GM18951 (cell line): ENCODE data around the gene TRAF7.

Source experiments
- POLR2A ChIP-seq: IDR thresholded peaks from 4 replicates; pipeline ENCODE4 v1.6.1; 2011; ENCODE audit warnings: mild to moderate bottlenecking; ENCODE audit not compliant: insufficient read length, insufficient read depth; ENCODE audit errors: extremely low read depth
- in situ Hi-C: fragments of 300-500 bp; cut with MboI; formaldehyde crosslinking; loops from one replicate; pipeline ENCODE4 v1.12.0; 2022; ENCODE audit warnings: low sequenced_read_pairs, mixed read lengths, inconsistent platforms; ENCODE audit not compliant: unreplicated experiment

The TRAF7 gene

DNA sequence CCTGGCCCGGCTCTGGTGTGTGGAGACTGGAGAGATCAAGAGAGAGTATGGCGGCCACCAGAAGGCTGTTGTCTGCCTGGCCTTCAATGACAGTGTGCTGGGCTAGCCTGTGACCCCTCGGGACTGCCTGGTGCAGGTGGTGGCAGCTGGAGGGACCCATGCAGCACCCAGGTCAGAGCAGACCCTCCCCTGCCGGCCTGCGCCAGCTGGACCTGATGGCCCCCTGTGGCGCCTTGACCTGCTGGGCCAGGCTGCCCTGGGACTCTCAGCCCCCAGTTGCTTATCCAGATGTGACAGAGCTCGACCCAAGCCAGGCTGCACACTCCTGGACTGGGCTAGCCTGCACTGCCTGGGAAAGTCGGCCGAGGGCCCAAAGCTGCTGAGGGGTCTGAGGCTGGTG, 53.2 kb downstream of the TRAF7 start:
- no peak for TF ChIP-seq POLR2A
- in situ Hi-C loops, result no loop called here

DNA sequence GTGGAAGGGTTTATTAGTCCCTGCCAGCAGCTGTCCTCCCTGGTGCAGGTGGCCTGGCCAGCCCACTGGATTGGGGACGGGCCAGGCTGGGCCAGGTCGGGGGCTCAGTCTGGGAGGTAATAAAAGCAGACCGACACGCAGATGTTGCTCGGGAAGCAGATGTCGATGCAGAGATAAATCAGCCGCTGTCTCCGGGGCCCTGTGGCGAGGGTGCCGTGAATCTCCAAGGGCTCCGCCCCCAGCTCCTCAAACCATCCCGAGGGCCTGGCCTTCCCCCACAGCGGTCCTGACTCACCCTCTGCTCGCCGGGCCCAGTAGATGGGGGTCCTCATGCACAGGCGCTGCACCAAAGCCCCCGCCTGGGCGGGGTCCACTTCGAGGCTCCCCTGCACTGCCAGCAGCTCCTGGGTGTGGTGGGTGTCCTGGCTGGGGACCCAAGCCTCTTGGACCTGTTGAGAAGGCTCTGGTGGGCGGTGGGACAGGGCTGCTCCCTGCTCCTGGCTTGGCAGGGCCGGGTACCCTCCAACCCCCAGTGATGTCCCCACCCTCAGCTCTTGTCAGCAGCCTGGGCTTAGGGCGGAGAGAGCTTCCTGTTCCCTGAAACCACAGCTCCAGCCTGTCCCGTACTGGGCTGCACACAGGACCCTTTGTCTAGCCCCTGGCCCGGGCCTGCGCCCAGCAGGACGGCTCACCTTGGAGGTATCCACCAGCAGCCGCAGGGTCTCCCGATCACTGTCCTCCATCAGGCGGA, 53.9 kb downstream of the TRAF7 start:
- in situ Hi-C loops, result no loop called here
- TF ChIP-seq POLR2A, result no peak

DNA sequence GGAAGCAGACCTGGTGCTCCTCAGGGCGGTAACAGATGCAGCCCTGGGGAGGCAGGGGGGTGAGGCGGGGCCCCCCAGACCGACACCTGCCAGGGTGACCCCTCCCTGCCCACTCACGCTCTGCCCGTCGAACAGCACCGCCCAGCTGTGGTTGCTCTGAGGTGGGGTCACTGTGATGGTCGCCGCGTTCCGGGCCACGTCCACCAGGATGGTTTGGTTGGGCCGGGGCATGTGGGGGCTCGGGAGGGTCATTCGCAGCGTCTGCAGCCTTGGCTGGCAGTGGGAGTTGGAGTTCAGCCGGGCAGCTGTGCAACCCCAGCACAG, 54.4 kb downstream of the TRAF7 start:
- no peak for TF ChIP-seq POLR2A
- in situ Hi-C loops, result no loop called here

DNA sequence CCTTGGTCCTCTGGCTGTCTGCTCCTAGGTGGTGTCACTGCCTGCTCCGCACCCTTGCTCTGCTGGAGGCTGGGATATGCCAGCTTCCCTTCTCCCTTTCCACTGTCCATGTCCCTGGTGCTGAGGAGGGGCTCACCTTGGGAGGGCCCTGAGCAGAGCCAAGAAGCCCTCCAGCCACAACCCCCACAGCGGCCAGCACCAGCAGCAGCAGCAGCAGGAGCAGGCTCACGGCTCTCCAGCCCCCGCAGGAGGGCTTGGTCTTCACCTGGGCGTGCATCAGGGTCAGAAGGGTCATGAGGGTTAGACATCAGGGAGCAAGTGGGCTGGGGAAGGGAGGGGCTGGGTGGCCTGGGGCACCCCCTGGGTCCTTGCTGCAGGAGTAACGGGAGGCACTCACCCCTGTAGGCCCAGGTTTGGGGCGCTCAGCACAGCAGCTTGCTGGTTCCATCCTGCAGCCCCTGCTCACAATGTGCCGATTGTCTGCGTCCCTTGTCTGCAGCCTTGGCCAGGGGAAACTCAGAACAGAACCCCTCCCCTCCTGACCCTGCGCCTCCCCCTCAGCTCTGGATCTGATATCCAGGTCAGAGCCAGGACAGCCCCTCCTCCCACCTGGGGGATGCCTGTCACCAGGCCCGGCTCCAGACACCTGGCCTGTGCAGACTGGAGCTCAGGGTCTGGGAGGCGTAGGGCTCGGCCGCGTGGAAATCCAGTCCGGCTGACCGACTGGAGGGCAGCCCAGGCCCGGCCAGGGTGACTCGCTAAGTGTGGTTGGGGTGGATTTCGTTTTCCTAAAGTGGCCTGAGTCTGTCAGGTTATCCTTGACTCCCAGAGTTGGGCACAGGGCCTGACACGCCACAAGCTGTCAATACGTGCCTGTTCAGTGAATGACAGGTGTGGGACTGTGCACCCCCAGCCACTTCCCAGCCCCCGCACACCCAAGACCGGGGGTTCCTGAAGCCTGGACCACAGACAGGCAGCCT, 55.1 kb downstream of the TRAF7 start, which contains the start of gene BRICD5:
Gene BRICD5, minus strand, starts transcription at position 478 of the 980 bp plus-strand sequence. Its CDS starts 30 bp downstream, at position 448.
- in situ Hi-C loops, result no loop called here
- TF ChIP-seq POLR2A, result no peak

DNA sequence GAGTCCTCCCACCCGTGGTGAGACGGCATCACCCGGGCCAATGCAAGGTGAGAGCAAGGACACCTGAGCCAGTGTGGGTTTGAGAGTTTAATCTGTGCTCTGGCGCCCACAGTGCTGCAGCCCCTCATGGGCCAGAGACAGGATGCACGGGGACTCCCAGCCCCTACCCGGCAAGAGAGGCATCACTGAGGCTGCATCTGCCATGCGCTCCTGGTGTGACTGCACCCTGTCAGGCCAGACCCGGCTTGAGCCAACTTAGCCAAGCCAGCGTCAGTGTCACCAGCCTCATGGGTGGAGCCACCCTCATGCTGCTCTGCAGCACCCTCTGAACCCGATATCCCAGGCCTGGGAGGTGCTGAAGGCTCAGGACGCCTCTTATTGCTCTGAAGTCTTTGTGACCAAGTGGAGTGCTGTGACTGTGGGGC, 56.4 kb downstream of the TRAF7 start:
- no peak for TF ChIP-seq POLR2A
- in situ Hi-C loops, result no loop called here

DNA sequence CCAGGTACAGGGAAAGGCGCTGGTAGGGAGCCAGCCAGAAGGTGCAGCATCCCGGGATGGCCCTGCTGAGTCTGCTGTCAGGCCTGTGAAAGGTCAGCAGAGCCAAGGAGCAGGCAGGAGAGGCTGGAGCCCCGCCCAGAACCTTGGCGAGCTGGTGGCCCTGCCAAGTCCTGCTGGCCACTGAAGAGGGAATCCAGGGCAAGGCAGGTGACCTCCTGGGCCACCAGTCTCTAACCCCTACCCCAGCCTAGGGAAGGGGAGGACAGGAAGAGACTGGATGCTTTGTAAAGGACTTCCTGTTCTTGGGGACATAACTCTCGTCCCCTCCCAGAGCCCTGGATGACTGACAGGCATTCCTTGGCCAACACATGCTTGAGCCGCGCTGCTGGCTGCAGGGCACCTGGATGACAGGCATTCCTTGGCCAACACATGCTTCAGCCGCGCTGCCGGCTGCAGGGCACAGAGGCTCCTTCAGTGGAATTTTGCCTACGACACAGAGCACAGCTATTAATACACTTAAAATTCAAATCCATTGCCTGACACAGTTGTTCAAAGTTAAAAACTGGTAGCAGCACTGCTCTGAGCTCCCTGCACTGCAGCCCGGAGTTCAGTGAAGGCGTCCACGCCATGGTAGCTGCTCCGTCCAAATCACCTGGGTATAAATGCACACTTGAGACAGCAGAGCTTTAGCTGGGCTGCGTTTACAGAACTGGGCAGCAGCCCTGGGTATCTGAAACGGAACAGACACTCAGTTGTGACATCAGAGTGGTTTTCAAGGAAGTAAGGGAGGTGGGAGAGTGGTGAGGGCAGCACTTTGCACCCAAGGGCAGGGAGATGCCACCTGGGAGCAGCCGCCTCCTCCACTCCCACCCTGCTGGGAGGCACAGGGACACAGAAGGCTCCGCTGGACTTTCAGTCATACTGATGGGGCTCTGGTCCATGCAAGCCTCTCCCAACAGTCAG, 57.1 kb downstream of the TRAF7 start:
- no peak for TF ChIP-seq POLR2A
- in situ Hi-C loops, result no loop called here

DNA sequence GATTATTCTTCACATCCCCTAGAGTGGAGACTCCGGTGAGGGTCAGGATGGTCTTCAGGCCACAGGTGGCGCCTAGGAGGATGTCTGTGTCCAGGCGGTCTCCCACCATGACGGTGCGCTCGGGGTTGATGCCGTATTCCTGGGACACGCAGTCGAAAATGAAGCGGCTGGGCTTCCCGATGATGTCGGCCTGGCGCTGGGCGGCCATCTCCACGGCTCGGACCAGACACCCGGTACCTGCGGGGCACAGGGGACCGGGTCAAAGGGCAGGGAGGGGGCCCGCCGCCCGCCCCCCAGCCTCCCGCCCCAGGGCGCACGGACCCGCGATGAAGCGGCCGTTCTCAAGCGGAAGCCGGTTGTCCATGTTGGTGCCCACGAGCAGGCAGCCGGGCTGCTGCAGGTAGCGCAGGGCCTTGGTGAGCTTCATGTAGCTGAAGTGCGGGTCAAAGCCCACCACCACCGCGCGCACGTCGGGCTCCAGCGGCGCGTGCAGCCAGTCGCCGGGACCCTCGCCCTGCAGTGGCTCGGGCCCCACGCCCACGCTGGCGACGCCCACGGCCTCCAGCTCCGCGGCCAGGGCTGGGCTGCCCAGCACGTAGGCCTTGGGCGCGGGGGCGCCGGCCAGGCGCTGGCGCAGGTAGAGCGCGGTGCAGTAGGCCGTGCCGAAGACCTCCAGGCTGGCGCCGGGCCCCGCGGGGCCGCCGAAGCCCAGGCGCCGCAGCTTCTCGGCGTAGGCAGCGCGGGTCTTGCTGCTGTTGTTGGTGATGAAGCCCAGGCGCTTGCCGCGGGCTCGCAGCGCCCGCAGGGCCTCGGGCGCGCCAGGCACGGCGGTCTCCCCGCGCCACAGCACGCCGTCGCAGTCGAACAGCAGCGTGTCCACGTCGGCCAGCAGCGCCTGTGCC, 58.5 kb downstream of the TRAF7 start:
- in situ Hi-C loops, result no loop called here
- TF ChIP-seq POLR2A, result no peak

DNA sequence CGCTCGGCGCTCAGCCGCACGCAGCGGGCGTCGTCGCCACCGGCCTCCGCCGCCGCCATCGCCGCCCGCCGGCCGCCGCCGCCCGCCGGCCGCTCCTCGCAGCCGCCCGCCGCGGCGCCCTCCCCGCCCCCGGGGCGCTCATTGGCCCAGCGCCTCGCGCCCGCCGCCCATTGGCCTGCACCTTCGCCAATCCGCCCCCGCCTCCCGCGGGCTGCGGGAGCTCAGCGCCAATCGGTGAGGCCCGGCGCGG, 59.1 kb downstream of the TRAF7 start, which contains the start of gene PGP:
Gene PGP, minus strand, starts transcription at position 122 of the 250 bp plus-strand sequence. Its CDS starts 63 bp downstream, at position 59.
- no peak for TF ChIP-seq POLR2A

DNA sequence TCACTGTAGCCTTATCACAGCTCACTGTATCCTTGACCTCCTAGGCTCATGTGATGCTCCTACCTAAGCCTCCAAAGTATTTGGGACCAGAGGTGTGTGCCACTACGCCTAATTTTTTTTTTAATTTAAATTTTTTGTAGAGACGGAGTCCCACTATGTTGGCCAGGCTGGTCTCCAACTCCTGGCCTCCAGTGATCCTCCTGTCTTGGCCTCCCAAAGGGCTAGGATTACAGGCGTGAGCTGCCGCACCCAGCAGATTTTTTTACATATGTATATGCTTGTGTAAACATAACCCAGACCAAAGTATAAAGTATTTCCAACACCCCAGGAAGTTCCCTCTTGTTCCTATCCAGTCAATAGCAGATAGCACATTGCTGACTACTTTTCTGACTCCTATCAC, 60.7 kb downstream of the TRAF7 start:
- TF ChIP-seq POLR2A, result no peak
- in situ Hi-C loops, result no loop called here

More for the DNA sequence above, 59.1 kb downstream of the TRAF7 start, which contains the start of gene PGP:
- in situ Hi-C loops, result no loop called here

DNA sequence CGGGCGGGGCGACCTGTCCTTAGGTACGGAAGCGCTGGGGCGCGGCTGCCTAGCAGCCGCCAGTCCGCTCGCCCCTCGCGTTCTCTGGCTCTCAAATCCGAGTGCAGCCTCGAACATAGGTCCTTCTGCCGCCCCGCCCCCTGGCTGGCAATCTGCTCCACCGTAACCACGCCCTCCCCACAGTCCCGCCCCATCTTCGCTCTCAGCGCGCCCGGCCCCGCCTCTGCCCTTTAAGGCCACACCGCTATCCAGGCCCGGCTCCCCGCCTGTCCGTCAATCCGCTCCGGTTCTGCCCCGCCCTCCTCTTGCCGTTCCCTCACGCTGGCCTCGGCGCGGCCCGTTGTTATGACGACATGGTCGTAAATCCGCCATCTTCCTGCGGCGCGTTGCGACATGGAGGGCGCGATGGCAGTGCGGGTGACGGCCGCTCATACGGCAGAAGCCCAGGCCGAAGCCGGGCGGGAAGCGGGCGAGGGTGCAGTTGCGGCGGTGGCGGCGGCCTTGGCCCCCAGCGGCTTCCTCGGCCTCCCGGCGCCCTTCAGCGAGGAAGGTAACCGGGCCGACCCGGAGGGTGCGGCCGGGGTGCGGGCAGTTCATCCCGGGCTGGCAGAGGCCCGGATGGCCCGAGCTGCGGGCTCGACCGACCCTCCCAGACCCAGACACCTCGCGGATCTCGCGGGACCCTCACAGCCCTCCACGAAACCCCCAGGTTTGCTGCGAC, 67.8 kb downstream of the TRAF7 start, which contains the start of gene E4F1:
Gene E4F1, plus strand, starts transcription at position 371 of the 721 bp plus-strand sequence. Its CDS starts 23 bp downstream, at position 394.
- in situ Hi-C loops, result no loop called here

DNA sequence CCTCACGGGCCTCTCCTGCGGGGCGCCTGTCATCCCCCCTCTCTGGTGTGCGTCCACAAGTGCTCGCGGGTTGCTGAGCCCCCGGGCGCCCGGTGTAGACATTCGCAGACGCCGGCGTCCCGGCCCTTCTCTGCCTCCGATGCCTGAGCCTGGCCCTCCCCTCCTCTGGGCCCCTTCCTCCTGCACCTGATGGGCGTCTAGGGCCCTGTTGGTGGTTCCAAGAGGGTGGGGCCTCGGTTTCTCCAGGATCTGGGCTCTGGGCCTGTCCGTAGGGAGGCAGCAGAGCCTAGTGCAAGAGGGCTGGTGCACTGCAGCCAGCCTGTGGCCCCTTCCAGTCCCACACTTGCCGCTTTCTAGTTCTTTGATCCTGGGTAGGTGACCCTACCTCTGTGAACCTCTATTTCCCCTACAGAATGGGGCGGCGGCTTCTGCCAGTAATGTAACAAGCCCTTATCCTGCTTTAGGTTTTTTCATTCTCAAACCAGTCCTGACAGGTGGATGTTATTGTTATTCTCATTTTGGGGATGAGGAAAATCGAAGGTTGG, 68.4 kb downstream of the TRAF7 start:
- in situ Hi-C loops, result no loop called here
- TF ChIP-seq POLR2A, result no peak

More for the DNA sequence above, 67.8 kb downstream of the TRAF7 start, which contains the start of gene E4F1:
- TF ChIP-seq POLR2A, result peak; percentile 98
